ENCODE measurements around the gene ELMO3. TPM values are rescaled to one million over a fixed set of nuclear protein-coding genes. Genes with fewer than 3 reads are reported as not detected.
A peak's percentile ranks its signal among the peaks of the same experiment; 100 is the strongest.

The ELMO3 gene
- polyA plus RNA-seq, 1 donor, result 1.1 TPM

- DNase-seq (ENCODE audit: low read depth), result no peak
Measured at GRCh38 chr16:67180166-67180565, 18.8 kb upstream of the ELMO3 start.

- no peak for DNase-seq (ENCODE audit: low read depth)
Measured at GRCh38 chr16:67181346-67181745, 17.6 kb upstream of the ELMO3 start.

GRCh38 chr16:67182288-67182687, 16.6 kb upstream of the ELMO3 start:
- DNase-seq (ENCODE audit: low read depth), result no peak

- no peak for DNase-seq (ENCODE audit: low read depth)
Measured at GRCh38 chr16:67183284-67183626, 15.7 kb upstream of the ELMO3 start.

- DNase-seq (ENCODE audit: low read depth), result peak; percentile 89
Measured at GRCh38 chr16:67183627-67184452, 15.1 kb upstream of the ELMO3 start, which contains the start of gene MATCAP1. TSS of gene MATCAP1 (minus strand) at chr16:67183963. CDS start at chr16:67180610, 3,353 bp downstream.

- no peak for DNase-seq (ENCODE audit: low read depth)
Measured at GRCh38 chr16:67184453-67184994, 14.4 kb upstream of the ELMO3 start.

- peak; percentile 70 for DNase-seq (ENCODE audit: low read depth)
Measured at GRCh38 chr16:67184995-67185650, 13.8 kb upstream of the ELMO3 start.

- DNase-seq (ENCODE audit: low read depth), result no peak
Measured at GRCh38 chr16:67185651-67186134, 13.2 kb upstream of the ELMO3 start.

GRCh38 chr16:67186550-67186950, 12.4 kb upstream of the ELMO3 start:
- DNase-seq (ENCODE audit: low read depth), result no peak

- DNase-seq (ENCODE audit: low read depth), result no peak
Measured at GRCh38 chr16:67187175-67187890, 11.6 kb upstream of the ELMO3 start.

- DNase-seq (ENCODE audit: low read depth), result no peak
Measured at GRCh38 chr16:67188323-67188722, 10.6 kb upstream of the ELMO3 start.

- DNase-seq (ENCODE audit: low read depth), result no peak
Measured at GRCh38 chr16:67188798-67189197, 10.1 kb upstream of the ELMO3 start.

GRCh38 chr16:67190041-67190440, 8.9 kb upstream of the ELMO3 start, which contains the start of gene EXOC3L1:
TSS of gene EXOC3L1 (minus strand) at chr16:67190136. CDS start at chr16:67189676, 460 bp downstream.
- DNase-seq (ENCODE audit: low read depth), result no peak

GRCh38 chr16:67190448-67191399, 8.2 kb upstream of the ELMO3 start:
- DNase-seq (ENCODE audit: low read depth), result no peak

- no peak for DNase-seq (ENCODE audit: low read depth)
Measured at GRCh38 chr16:67191411-67191994, 7.4 kb upstream of the ELMO3 start.

GRCh38 chr16:67191995-67192681, 6.8 kb upstream of the ELMO3 start, which contains the start of gene E2F4:
TSS of gene E2F4 (plus strand) at chr16:67192155. CDS start at chr16:67192228, 73 bp downstream.
- peak; percentile 76 for DNase-seq (ENCODE audit: low read depth)

GRCh38 chr16:67192781-67193361, 6.1 kb upstream of the ELMO3 start:
- no peak for DNase-seq (ENCODE audit: low read depth)

GRCh38 chr16:67193536-67193935, 5.4 kb upstream of the ELMO3 start:
- DNase-seq (ENCODE audit: low read depth), result no peak

- DNase-seq (ENCODE audit: low read depth), result no peak
Measured at GRCh38 chr16:67194260-67194659, 4.7 kb upstream of the ELMO3 start.
